SK-N-SH (cell line): ENCODE data around the gene DHDDS. TPM values are rescaled to one million over a fixed set of nuclear protein-coding genes. Genes with fewer than 3 reads are reported as not detected.

Experiments used
- CTCF ChIA-PET: fragments of 300-600, 350-600 bp; formaldehyde crosslinking; extraction: SDS; loops from one replicate; lab custom pipeline; 2021; lab: Yijun Ruan, JAX
- POLR2A ChIA-PET: fragments of 350-600 bp; sonication (Branson Sonifier 250); formaldehyde crosslinking; extraction: SDS; loops from one replicate; lab custom pipeline; 2020; ENCODE audit warnings: antibody characterized with exemption, inconsistent platforms; lab: Yijun Ruan, JAX
- DNase-seq: peaks from one replicate; pipeline ENCODE4 v3.0.0; 2012
- H2AFZ ChIP-seq: fragments of 200-600 bp; sonication (generic); 2 replicates; pipeline ENCODE4 v1.8.1; 2016; ENCODE audit warnings: antibody characterized with exemption, mild to moderate bottlenecking, low read depth
- H3F3A ChIP-seq: fragments of 200-600 bp; sonication (generic); replicated peaks from 2 replicates; pipeline ENCODE3; 2016; ENCODE audit warnings: antibody characterized with exemption, mild to moderate bottlenecking; ENCODE audit not compliant: insufficient read depth
- H3K27ac ChIP-seq, 2 experiments: fragments of 200-500 bp in 1 of 2; fragments of 200-600 bp in 1 of 2; sonication (Bioruptor generic) in 1 of 2; sonication (generic), shearing (Covaris generic) in 1 of 2; 2 replicates each; pipeline versions ENCODE4 v1.5.1 to v1.6.1; 2014 to 2016; ENCODE audit warnings: low read depth in 2 of 2, inconsistent platforms in 1 of 2, low read length in 1 of 2, mild to moderate bottlenecking in 1 of 2, mixed read lengths in 1 of 2
- H3K27me3 ChIP-seq: fragments of 200-600 bp; sonication (generic), shearing (Covaris generic); 2 replicates; pipeline ENCODE4 v1.6.1; 2016; ENCODE audit warnings: mixed run types; ENCODE audit not compliant: insufficient read depth
- H3K36me3 ChIP-seq, 2 experiments: fragments of 200-500 bp in 1 of 2; fragments of 200-600 bp in 1 of 2; sonication (Bioruptor generic) in 1 of 2; sonication (generic) in 1 of 2; replicated peaks in 1 of 2; 2 replicates each; pipeline versions ENCODE3 to v1.5.1; 2014 to 2016; ENCODE audit warnings: low read length in 1 of 2, mild to moderate bottlenecking in 1 of 2; ENCODE audit not compliant: insufficient read depth in 2 of 2, control insufficient read depth in 1 of 2
- H3K4me1 ChIP-seq, 2 experiments: fragments of 200-500 bp in 1 of 2; fragments of 200-600 bp in 1 of 2; sonication (Bioruptor generic) in 1 of 2; sonication (generic), shearing (Covaris generic) in 1 of 2; 2 replicates each; pipeline versions ENCODE4 v1.5.1 to v1.6.1; 2014 to 2016; ENCODE audit warnings: low read depth in 1 of 2, low read length in 1 of 2, mixed run types in 1 of 2; ENCODE audit not compliant: insufficient read depth in 2 of 2, control insufficient read depth in 1 of 2
- H3K4me2 ChIP-seq: fragments of 200-600 bp; sonication (generic), shearing (Covaris generic); 2 replicates; pipeline ENCODE4 v1.6.1; 2017; ENCODE audit warnings: mixed run types
- H3K4me3 ChIP-seq, 2 experiments: fragments of 200-500 bp in 1 of 2; fragments of 200-600 bp in 1 of 2; sonication (Bioruptor generic) in 1 of 2; sonication (generic), shearing (Covaris generic) in 1 of 2; 2 replicates each; pipeline versions ENCODE4 v1.5.1 to v1.8.1; 2014 to 2016; ENCODE audit warnings: low read depth in 2 of 2, inconsistent platforms in 1 of 2, low read length in 1 of 2, mild to moderate bottlenecking in 1 of 2, mixed read lengths in 1 of 2, moderate library complexity in 1 of 2
- H3K79me2 ChIP-seq: fragments of 200-600 bp; sonication (generic); 2 replicates; pipeline ENCODE4 v1.8.1; 2017; ENCODE audit warnings: mild to moderate bottlenecking; ENCODE audit not compliant: insufficient read depth
- H3K9ac ChIP-seq: fragments of 200-600 bp; sonication (generic); 2 replicates; pipeline ENCODE4 v1.6.1; 2017; ENCODE audit warnings: mixed run types
- H3K9me2 ChIP-seq: fragments of 200-600 bp; sonication (generic); 2 replicates; pipeline ENCODE4 v1.6.1; 2017; ENCODE audit warnings: mixed run types
- H3K9me3 ChIP-seq: fragments of 200-600 bp; sonication (generic); 2 replicates; pipeline ENCODE4 v1.6.1; 2017; ENCODE audit warnings: mixed run types, mild to moderate bottlenecking, moderate library complexity
- H4K20me1 ChIP-seq: fragments of 200-600 bp; sonication (generic); 2 replicates; pipeline ENCODE4 v1.6.1; 2017; ENCODE audit warnings: mild to moderate bottlenecking, mixed run types; ENCODE audit not compliant: insufficient read depth
- ELF1 ChIP-seq: IDR thresholded peaks from 2 replicates; pipeline ENCODE4 v1.4.0; 2012
- EP300 ChIP-seq, 2 experiments: IDR thresholded peaks; 2 replicates each; pipeline versions ENCODE4 v1.4.0 to v1.6.1; 2012; ENCODE audit warnings: borderline replicate concordance in 1 of 2, low read depth in 1 of 2, low read length in 1 of 2
- EZH2phosphoT487 ChIP-seq: fragments of 200-600 bp; sonication (generic); IDR thresholded peaks from 2 replicates; pipeline ENCODE4 v1.6.1; 2017; ENCODE audit warnings: low read depth, mixed run types, mild to moderate bottlenecking, antibody characterized with exemption, moderate library complexity, borderline replicate concordance
- FOSL2 ChIP-seq: IDR thresholded peaks from 2 replicates; pipeline ENCODE4 v1.4.0; 2012; ENCODE audit warnings: low read depth, mild to moderate bottlenecking, moderate library complexity, borderline replicate concordance
- FOXM1 ChIP-seq: IDR thresholded peaks from 2 replicates; pipeline ENCODE4 v1.4.0; 2012; ENCODE audit warnings: low read depth, mild to moderate bottlenecking
- GABPA ChIP-seq: IDR thresholded peaks from 2 replicates; pipeline ENCODE4 v1.4.0; 2012; ENCODE audit warnings: low read depth, mild to moderate bottlenecking
- GATA2 ChIP-seq: sonication (generic); formaldehyde crosslinking; IDR thresholded peaks from 2 replicates; pipeline ENCODE4 v1.5.0; 2020; ENCODE audit warnings: mild to moderate bottlenecking, missing genetic modification reagents
- JUND ChIP-seq: IDR thresholded peaks from 2 replicates; pipeline ENCODE4 v1.4.0; 2012
- MXI1 ChIP-seq: IDR thresholded peaks from 2 replicates; pipeline ENCODE4 v1.6.1; 2012; ENCODE audit warnings: mild to moderate bottlenecking, low read depth, low read length, improper control_type of control experiment
- NRF1 ChIP-seq: IDR thresholded peaks from 2 replicates; pipeline ENCODE4 v1.6.1; 2012; ENCODE audit warnings: low read depth, mild to moderate bottlenecking, low read length
- RFX5 ChIP-seq: IDR thresholded peaks from 2 replicates; pipeline ENCODE4 v1.6.1; 2012; ENCODE audit warnings: mild to moderate bottlenecking, improper control_type of control experiment, low read length
- RXRA ChIP-seq: IDR thresholded peaks from 2 replicates; pipeline ENCODE4 v1.4.0; 2012; ENCODE audit warnings: low read depth, mild to moderate bottlenecking, borderline replicate concordance
- SIN3A ChIP-seq: IDR thresholded peaks from 2 replicates; pipeline ENCODE4 v1.6.1; 2012; ENCODE audit warnings: low read depth, mild to moderate bottlenecking, low read length, moderate library complexity, borderline replicate concordance
- SMC3 ChIP-seq: IDR thresholded peaks from 2 replicates; pipeline ENCODE4 v1.6.1; 2012; ENCODE audit warnings: low read depth, low read length, improper control_type of control experiment
- TCF12 ChIP-seq: IDR thresholded peaks from 2 replicates; pipeline ENCODE4 v1.4.0; 2012
- WGBS: methylation state at CpG from one replicate; pipeline ENCODE4 v1.1.6; 2017; ENCODE audit warnings: low lambda C conversion rate; 5-methylcytosine and 5-hydroxymethylcytosine counted together
- polyA plus RNA-seq, 3 experiments: library from polyadenylated mRNA; depleted of rRNA; stranded (reverse); fragments of >200 nt; gene quantifications; 2 replicates each; pipeline ENCODE4 v1.2.3, GENCODE V29; 2012
- TF ChIP-seq, protein P1 (sequence below): IDR thresholded peaks from 2 replicates; pipeline ENCODE4 v1.4.0; 2012; ENCODE audit warnings: low read depth, borderline replicate concordance
- TF ChIP-seq, protein P2 (sequence below): IDR thresholded peaks from 2 replicates; pipeline ENCODE4 v1.6.1; 2012; ENCODE audit warnings: mild to moderate bottlenecking, low read depth, low read length, moderate library complexity

DHDDS gene
- polyA plus RNA-seq, 1 of the 3 experiments (the other 2 are of a cell fraction) = 25.0 TPM

DNA sequence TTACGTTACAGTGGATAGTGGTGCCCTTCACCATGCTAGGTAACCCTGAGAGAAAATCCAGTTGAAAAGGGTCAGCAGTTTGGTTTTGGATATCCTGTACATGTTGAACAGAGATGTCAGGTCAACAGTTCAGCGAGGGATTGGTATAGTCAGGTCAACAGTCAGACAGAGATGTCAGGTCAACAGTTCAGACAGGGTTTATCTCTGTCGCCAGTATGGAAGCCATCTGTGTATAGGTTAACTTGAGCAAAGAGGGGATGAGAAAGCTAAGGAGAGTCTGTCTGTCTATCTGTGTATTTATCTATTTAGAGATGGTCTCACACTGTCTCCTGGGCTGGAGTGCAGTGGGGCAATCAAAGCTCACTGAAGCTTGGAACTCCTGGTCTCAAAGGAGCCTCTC, 17.7 kb downstream of the DHDDS start:
- H3K4me1 ChIP-seq = no peaks in the 10 kb centered on the region
- no peak overlapping the region for H2AFZ ChIP-seq
- TF ChIP-seq NRF1 (no peak), ELF1 (no peak), RXRA (no peak), EP300 (IDR thresholded peaks at IDR 0.05; ENCODE audit: borderline replicate concordance in 1 of 2, low read depth in 1 of 2, low read length in 1 of 2) (no peak), GABPA (no peak), GATA2 (no peak), SIN3A (no peak), FOSL2 (no peak), RFX5 (no peak)
- TF ChIP-seq, protein P1, sequence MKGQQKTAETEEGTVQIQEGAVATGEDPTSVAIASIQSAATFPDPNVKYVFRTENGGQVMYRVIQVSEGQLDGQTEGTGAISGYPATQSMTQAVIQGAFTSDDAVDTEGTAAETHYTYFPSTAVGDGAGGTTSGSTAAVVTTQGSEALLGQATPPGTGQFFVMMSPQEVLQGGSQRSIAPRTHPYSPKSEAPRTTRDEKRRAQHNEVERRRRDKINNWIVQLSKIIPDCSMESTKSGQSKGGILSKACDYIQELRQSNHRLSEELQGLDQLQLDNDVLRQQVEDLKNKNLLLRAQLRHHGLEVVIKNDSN = no peak
- TF ChIP-seq, protein P2, sequence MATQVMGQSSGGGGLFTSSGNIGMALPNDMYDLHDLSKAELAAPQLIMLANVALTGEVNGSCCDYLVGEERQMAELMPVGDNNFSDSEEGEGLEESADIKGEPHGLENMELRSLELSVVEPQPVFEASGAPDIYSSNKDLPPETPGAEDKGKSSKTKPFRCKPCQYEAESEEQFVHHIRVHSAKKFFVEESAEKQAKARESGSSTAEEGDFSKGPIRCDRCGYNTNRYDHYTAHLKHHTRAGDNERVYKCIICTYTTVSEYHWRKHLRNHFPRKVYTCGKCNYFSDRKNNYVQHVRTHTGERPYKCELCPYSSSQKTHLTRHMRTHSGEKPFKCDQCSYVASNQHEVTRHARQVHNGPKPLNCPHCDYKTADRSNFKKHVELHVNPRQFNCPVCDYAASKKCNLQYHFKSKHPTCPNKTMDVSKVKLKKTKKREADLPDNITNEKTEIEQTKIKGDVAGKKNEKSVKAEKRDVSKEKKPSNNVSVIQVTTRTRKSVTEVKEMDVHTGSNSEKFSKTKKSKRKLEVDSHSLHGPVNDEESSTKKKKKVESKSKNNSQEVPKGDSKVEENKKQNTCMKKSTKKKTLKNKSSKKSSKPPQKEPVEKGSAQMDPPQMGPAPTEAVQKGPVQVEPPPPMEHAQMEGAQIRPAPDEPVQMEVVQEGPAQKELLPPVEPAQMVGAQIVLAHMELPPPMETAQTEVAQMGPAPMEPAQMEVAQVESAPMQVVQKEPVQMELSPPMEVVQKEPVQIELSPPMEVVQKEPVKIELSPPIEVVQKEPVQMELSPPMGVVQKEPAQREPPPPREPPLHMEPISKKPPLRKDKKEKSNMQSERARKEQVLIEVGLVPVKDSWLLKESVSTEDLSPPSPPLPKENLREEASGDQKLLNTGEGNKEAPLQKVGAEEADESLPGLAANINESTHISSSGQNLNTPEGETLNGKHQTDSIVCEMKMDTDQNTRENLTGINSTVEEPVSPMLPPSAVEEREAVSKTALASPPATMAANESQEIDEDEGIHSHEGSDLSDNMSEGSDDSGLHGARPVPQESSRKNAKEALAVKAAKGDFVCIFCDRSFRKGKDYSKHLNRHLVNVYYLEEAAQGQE = no peak
- TF ChIP-seq, all 33 proteins: peak for 0
- ChIA-PET POLR2A (no interaction called here), CTCF (no interaction called here)
- H3K27me3 ChIP-seq = no peaks in the 10 kb centered on the region
- H3K9me2 ChIP-seq = no peaks in the 10 kb centered on the region
- no peak overlapping the region for H3K9ac ChIP-seq
- H3K9me3 ChIP-seq = no peaks in the 10 kb centered on the region
- no peak overlapping the region for H3K4me2 ChIP-seq
- no peak overlapping the region for H3K4me3 ChIP-seq
- H3K27ac ChIP-seq = no peak overlapping the region
- WGBS = 100% methylated on average over 3 of the region's 3 CpGs
- H4K20me1 ChIP-seq = no peaks in the 10 kb centered on the region
- H3K36me3 ChIP-seq = peaks cover 25 to 51% of the 10 kb centered on the region in 2 experiments
- H3K79me2 ChIP-seq = no peaks in the 10 kb centered on the region
- DNase-seq = no peak
- H3F3A ChIP-seq = no peaks in the 10 kb centered on the region

DNA sequence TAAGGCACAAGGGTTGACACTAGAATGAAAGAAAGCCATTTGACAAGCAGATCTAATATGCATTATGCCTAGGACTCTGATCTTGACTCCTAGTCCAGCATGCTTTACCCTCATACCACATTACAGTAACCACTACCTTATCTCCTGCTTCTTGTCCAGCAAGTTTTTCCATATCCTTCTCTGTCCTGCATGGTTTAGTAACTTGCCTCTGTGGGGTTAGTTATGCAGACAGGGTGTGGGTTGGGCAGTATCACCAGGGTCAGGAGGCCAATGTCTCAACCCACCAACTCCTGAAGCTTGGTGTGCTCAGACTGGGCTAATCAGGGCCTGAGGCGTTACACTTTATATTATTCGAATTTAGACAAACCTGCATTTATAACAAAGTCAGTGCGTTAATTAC, 18.8 kb downstream of the DHDDS start:
- Histone ChIP-seq H3K4me2 (no peak overlapping the region), H4K20me1 (no peaks in the 10 kb centered on the region), H3K79me2 (no peaks in the 10 kb centered on the region), H3F3A (no peaks in the 10 kb centered on the region), H3K9me2 (no peaks in the 10 kb centered on the region), H3K9ac (no peak overlapping the region), H3K27me3 (no peaks in the 10 kb centered on the region), H3K36me3 (peaks cover 25 to 55% of the 10 kb centered on the region in 2 experiments), H2AFZ (no peak overlapping the region), H3K4me3 (no peak overlapping the region), H3K4me1 (no peaks in the 10 kb centered on the region), H3K27ac (no peak overlapping the region), H3K9me3 (no peaks in the 10 kb centered on the region)
- ChIA-PET POLR2A (no interaction called here), CTCF (no interaction called here)
- TF ChIP-seq EZH2phosphoT487 = no peak
- no peak for TF ChIP-seq JUND
- no peak for TF ChIP-seq FOXM1
- TF ChIP-seq SMC3 = no peak
- TF ChIP-seq MXI1 = no peak
- no peak for TF ChIP-seq TCF12
- WGBS = 99% methylated on average over 3 of the region's 3 CpGs
- DNase-seq = no peak
